Measurements from ENCODE around the gene FRAT2. TPM values are rescaled to one million over a fixed set of nuclear protein-coding genes. Genes with fewer than 3 reads are reported as not detected.
A peak's percentile ranks its signal among the peaks of the same experiment; 100 is the strongest.

FRAT2 gene
- total and polyA plus RNA-seq, 2 of the 13 experiments (the other 11 are each of a cell fraction or from before 2014, with no cell fraction given), result 7.2 to 14.1 TPM

- Histone ChIP-seq H3K36me3 (replicated peaks in 1 of 2; ENCODE audit: control insufficient read depth in 1 of 2, insufficient read depth in 2 of 2, low read length in 2 of 2) (no peaks in the 10 kb centered on the region), H3K79me2 (ENCODE audit: insufficient read depth, low read length) (no peaks in the 10 kb centered on the region), H3K27me3 (ENCODE audit: control insufficient read depth in 1 of 2, insufficient read depth in 2 of 2, low read length in 2 of 2) (no peaks in the 10 kb centered on the region), H3K4me3 (replicated peaks in 1 of 3; ENCODE audit: insufficient read depth in 1 of 3, low read depth in 2 of 3, low read length in 3 of 3) (peak overlapping the region in 1 of 3 experiments; percentile 41; a peak in 1 of 6 replicates), H3K27ac (ENCODE audit: extremely low read length, insufficient read depth, low read length) (no peak overlapping the region), H3K4me2 (ENCODE audit: low read depth, low read length) (peak overlapping the region; percentile 51; the same call in 1 of the 2 replicates), H2AFZ (ENCODE audit: low read length) (no peak overlapping the region), H3K9ac (ENCODE audit: insufficient read depth, low read depth, low read length) (peak overlapping the region; percentile 5; the same call in 1 of the 2 replicates), H3K9me3 (ENCODE audit: low read length) (no peaks in the 10 kb centered on the region), H4K20me1 (ENCODE audit: insufficient read depth, low read length) (no peaks in the 10 kb centered on the region), H3K4me1 (ENCODE audit: insufficient read depth, low read length) (peaks cover 33% of the 10 kb centered on the region)
- FAIRE-seq (no peak), DNase-seq (ENCODE audit: low spot score) (no peak), ATAC-seq (peak; percentile 57)
- ChIA-PET CTCF (ENCODE audit: low intra/inter-chr PET ratio, low total read pairs) (no interaction called here), POLR2A (no interaction called here)
- TF ChIP-seq, protein P1, sequence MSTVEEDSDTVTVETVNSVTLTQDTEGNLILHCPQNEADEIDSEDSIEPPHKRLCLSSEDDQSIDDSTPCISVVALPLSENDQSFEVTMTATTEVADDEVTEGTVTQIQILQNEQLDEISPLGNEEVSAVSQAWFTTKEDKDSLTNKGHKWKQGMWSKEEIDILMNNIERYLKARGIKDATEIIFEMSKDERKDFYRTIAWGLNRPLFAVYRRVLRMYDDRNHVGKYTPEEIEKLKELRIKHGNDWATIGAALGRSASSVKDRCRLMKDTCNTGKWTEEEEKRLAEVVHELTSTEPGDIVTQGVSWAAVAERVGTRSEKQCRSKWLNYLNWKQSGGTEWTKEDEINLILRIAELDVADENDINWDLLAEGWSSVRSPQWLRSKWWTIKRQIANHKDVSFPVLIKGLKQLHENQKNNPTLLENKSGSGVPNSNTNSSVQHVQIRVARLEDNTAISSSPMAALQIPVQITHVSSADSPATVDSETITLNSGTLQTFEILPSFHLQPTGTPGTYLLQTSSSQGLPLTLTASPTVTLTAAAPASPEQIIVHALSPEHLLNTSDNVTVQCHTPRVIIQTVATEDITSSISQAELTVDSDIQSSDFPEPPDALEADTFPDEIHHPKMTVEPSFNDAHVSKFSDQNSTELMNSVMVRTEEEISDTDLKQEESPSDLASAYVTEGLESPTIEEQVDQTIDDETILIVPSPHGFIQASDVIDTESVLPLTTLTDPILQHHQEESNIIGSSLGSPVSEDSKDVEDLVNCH (CRISPR knock-in tag; IDR thresholded peaks at IDR 0.05), result no peak
- TF ChIP-seq, protein P2, sequence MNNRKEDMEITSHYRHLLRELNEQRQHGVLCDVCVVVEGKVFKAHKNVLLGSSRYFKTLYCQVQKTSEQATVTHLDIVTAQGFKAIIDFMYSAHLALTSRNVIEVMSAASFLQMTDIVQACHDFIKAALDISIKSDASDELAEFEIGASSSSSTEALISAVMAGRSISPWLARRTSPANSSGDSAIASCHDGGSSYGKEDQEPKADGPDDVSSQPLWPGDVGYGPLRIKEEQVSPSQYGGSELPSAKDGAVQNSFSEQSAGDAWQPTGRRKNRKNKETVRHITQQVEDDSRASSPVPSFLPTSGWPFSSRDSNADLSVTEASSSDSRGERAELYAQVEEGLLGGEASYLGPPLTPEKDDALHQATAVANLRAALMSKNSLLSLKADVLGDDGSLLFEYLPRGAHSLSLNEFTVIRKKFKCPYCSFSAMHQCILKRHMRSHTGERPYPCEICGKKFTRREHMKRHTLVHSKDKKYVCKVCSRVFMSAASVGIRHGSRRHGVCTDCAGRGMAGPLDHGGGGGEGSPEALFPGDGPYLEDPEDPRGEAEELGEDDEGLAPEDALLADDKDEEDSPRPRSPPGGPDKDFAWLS (CRISPR knock-in tag; IDR thresholded peaks at IDR 0.05; ENCODE audit: borderline replicate concordance), result no peak
- no peak for TF ChIP-seq DPF2 (CRISPR knock-in tag; IDR thresholded peaks at IDR 0.05; ENCODE audit: borderline replicate concordance, low read depth)
- TF ChIP-seq, protein P3, sequence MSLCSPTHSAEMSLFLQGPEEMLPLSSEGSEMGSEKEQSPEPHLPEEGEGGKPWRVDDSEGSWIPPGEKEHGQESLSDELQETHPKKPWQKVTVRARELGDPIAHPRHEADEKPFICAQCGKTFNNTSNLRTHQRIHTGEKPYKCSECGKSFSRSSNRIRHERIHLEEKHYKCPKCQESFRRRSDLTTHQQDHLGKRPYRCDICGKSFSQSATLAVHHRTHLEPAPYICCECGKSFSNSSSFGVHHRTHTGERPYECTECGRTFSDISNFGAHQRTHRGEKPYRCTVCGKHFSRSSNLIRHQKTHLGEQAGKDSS (CRISPR knock-in tag; IDR thresholded peaks at IDR 0.05; ENCODE audit: borderline replicate concordance, low read depth), result no peak
- TF ChIP-seq TGIF2 (CRISPR knock-in tag; IDR thresholded peaks at IDR 0.05), result no peak
- TF ChIP-seq ZNF567 (CRISPR knock-in tag; IDR thresholded peaks at IDR 0.05; ENCODE audit: borderline replicate concordance), result no peak
- no peak for TF ChIP-seq SP2 (CRISPR knock-in tag; IDR thresholded peaks at IDR 0.05)
- TF ChIP-seq RFXANK (CRISPR knock-in tag; IDR thresholded peaks at IDR 0.05), result no peak
- TF ChIP-seq FOXA1 (IDR thresholded peaks at IDR 0.05), result no peak
- TF ChIP-seq FOXA1 (CRISPR knock-in tag; IDR thresholded peaks at IDR 0.05), result no peak
- TF ChIP-seq BORCS8-MEF2B (CRISPR knock-in tag; IDR thresholded peaks at IDR 0.05), result no peak
- WGBS (ENCODE audit: low lambda C conversion rate), result 50% methylated on average over 11 of the region's 11 CpGs
- intact Hi-C loops (cut with micrococcal nuclease; ENCODE audit: unreplicated experiment) (no loop called here), in situ Hi-C loops (cut with HindIII; ENCODE audit: extremely low pct_ligation_motif_present, low pct_unique_long_range_greater_than_20kb) (no loop called here)
- no TSS peak for BruUV-seq (replicated peaks)
These were observed 32.3 kb downstream of the FRAT2 start for GRCh38 chr10:97302088-97302791.
